H7 (cell line): ENCODE measurements around the gene RRM2. TPM values are rescaled to one million over a fixed set of nuclear protein-coding genes. Genes with fewer than 3 reads are reported as not detected.

Experiments used
- DNase-seq: peaks from one replicate; pipeline ENCODE4 v3.0.0; 2012
- H3K27me3 ChIP-seq: 2 replicates; pipeline ENCODE4 v1.6.0; 2011; ENCODE audit warnings: mild to moderate bottlenecking, low read length; ENCODE audit not compliant: control insufficient read depth, insufficient read depth
- H3K36me3 ChIP-seq: replicated peaks from 2 replicates; pipeline ENCODE4 v1.5.1; 2011; ENCODE audit warnings: low read length; ENCODE audit not compliant: control insufficient read depth, insufficient read depth
- H3K4me3 ChIP-seq: 2 replicates; pipeline ENCODE4 v1.5.1; 2011; ENCODE audit warnings: low read depth, mild to moderate bottlenecking, control low read depth, low read length, moderate library complexity; ENCODE audit not compliant: insufficient read depth
- total RNA-seq: library from RNA; depleted of rRNA; stranded (reverse); fragments of >200 nt; shearing (Covaris generic); gene quantifications from 2 replicates; pipeline ENCODE4 v1.2.3, GENCODE V29; 2014

Gene RRM2
- total RNA-seq, 1 experiment from 2014 or later, result 71.9 TPM

- Histone ChIP-seq H3K27me3 (no peaks in the 10 kb centered on the region), H3K4me3 (no peak overlapping the region), H3K36me3 (peaks cover 17% of the 10 kb centered on the region)
- peak; percentile 57 for DNase-seq
These were observed 10.6 kb downstream of the RRM2 start for GRCh38 chr2:10132996-10133647.

GRCh38 chr2:10135296-10136089, 13.0 kb downstream of the RRM2 start:
- Histone ChIP-seq H3K27me3 (no peaks in the 10 kb centered on the region), H3K36me3 (peaks cover 3% of the 10 kb centered on the region), H3K4me3 (no peak overlapping the region)
- no peak for DNase-seq

GRCh38 chr2:10136101-10136934, 13.8 kb downstream of the RRM2 start:
- H3K36me3 ChIP-seq, result peaks cover 3% of the 10 kb centered on the region
- no peak overlapping the region for H3K4me3 ChIP-seq
- no peak for DNase-seq

GRCh38 chr2:10137053-10137843, 14.7 kb downstream of the RRM2 start:
- Histone ChIP-seq H3K36me3 (no peaks in the 10 kb centered on the region; the same call in none of the 2 replicates), H3K27me3 (no peaks in the 10 kb centered on the region), H3K4me3 (no peak overlapping the region)
- no peak for DNase-seq

More at GRCh38 chr2:10136101-10136934, 13.8 kb downstream of the RRM2 start:
- no peaks in the 10 kb centered on the region for H3K27me3 ChIP-seq

- Histone ChIP-seq H3K27me3 (no peaks in the 10 kb centered on the region), H3K36me3 (peaks cover 3% of the 10 kb centered on the region), H3K4me3 (no peak overlapping the region)
- DNase-seq, result no peak
These were observed 17.0 kb downstream of the RRM2 start for GRCh38 chr2:10139536-10139935.

- Histone ChIP-seq H3K27me3 (no peaks in the 10 kb centered on the region), H3K4me3 (no peak overlapping the region), H3K36me3 (peaks cover 3% of the 10 kb centered on the region)
- no peak for DNase-seq
These were observed 18.5 kb downstream of the RRM2 start for GRCh38 chr2:10140841-10141610.

- H3K36me3 ChIP-seq, result peaks cover 3% of the 10 kb centered on the region
- H3K4me3 ChIP-seq, result no peak overlapping the region
- DNase-seq, result peak; percentile 92
- no peaks in the 10 kb centered on the region for H3K27me3 ChIP-seq
These were observed 19.4 kb downstream of the RRM2 start for GRCh38 chr2:10141736-10142639.

GRCh38 chr2:10142640-10142965, 20.1 kb downstream of the RRM2 start:
- H3K4me3 ChIP-seq, result no peak overlapping the region
- peaks cover 3% of the 10 kb centered on the region for H3K36me3 ChIP-seq
- no peak for DNase-seq
- H3K27me3 ChIP-seq, result no peaks in the 10 kb centered on the region

- Histone ChIP-seq H3K27me3 (no peaks in the 10 kb centered on the region), H3K4me3 (no peak overlapping the region), H3K36me3 (peaks cover 4% of the 10 kb centered on the region)
- peak; percentile 29 for DNase-seq
These were observed 22.4 kb downstream of the RRM2 start for GRCh38 chr2:10144771-10145518.

- H3K36me3 ChIP-seq, result peaks cover 4% of the 10 kb centered on the region
- H3K27me3 ChIP-seq, result no peaks in the 10 kb centered on the region
- DNase-seq, result peak; percentile 33
- no peak overlapping the region for H3K4me3 ChIP-seq
These were observed 23.2 kb downstream of the RRM2 start for GRCh38 chr2:10145519-10146357.

GRCh38 chr2:10146366-10147005, 23.9 kb downstream of the RRM2 start:
- no peaks in the 10 kb centered on the region for H3K27me3 ChIP-seq
- DNase-seq, result peak; percentile 38
- peaks cover 4% of the 10 kb centered on the region for H3K36me3 ChIP-seq
- H3K4me3 ChIP-seq, result no peak overlapping the region
